Endothelial cell of umbilical vein (primary cell): ENCODE measurements around the gene METTL1. TPM values are rescaled to one million over a fixed set of nuclear protein-coding genes. Genes with fewer than 3 reads are reported as not detected.
A peak's percentile ranks its signal among the peaks of the same experiment; 100 is the strongest.

Experiments
- BruUV-seq: library from RNA; stranded (reverse); fragments of 400-500 nt; replicated peaks from 2 replicates; lab custom pipeline; 2021; lab: Mats Ljungman, UMichigan
- CTCF ChIA-PET: fragments of 300-600, 350-600 bp; sonication (Branson Sonifier 250); formaldehyde crosslinking; loops from one replicate; lab custom pipeline; 2021; ENCODE audit warnings: antibody characterized with exemption, inconsistent platforms; lab: Charles Lee
- POLR2A ChIA-PET: fragments of 300-600, 350-600 bp; sonication (Branson Sonifier 250); formaldehyde crosslinking; loops from one replicate; lab custom pipeline; 2021; ENCODE audit warnings: antibody characterized with exemption, inconsistent platforms; lab: Charles Lee
- DNase-seq: peaks from one replicate; pipeline ENCODE4 v3.0.0-alpha.2; 2011; ENCODE audit warnings: low read depth, low spot score
- FAIRE-seq: peaks from 2 replicates; lab custom pipeline; 2011; peaks lifted over from hg19 to GRCh38; lab: Jason Lieb, UNC
- H2AFZ ChIP-seq: 2 replicates; pipeline ENCODE4 v1.6.0; 2012; ENCODE audit warnings: low read depth, low read length, control low read depth, inconsistent platforms
- H3K27ac ChIP-seq: 2 replicates; pipeline ENCODE4 v1.5.1; 2011; ENCODE audit warnings: low read depth, mild to moderate bottlenecking, control low read depth, low read length, moderate library complexity; ENCODE audit not compliant: insufficient read depth
- H3K27me3 ChIP-seq, 2 experiments: 2 replicates each; pipeline versions ENCODE4 v1.6.0 to v1.6.1; 2011; ENCODE audit warnings: low read length in 2 of 2, mixed read lengths in 1 of 2; ENCODE audit not compliant: control insufficient read depth in 2 of 2, insufficient read depth in 2 of 2
- H3K36me3 ChIP-seq, 2 experiments: 2 replicates in 1 of 2; 3 replicates in 1 of 2; pipeline ENCODE4 v1.5.1; 2011; ENCODE audit warnings: low read length in 2 of 2, mild to moderate bottlenecking in 1 of 2, moderate library complexity in 1 of 2; ENCODE audit not compliant: control insufficient read depth in 2 of 2, insufficient read depth in 2 of 2; ENCODE audit errors: extremely low read depth in 1 of 2
- H3K4me1 ChIP-seq: 3 replicates; pipeline ENCODE4 v1.5.1; 2011; ENCODE audit warnings: mild to moderate bottlenecking, low read length; ENCODE audit not compliant: control insufficient read depth, insufficient read depth; ENCODE audit errors: extremely low read depth
- H3K4me2 ChIP-seq: 2 replicates; pipeline ENCODE4 v1.6.1; 2011; ENCODE audit warnings: low read length, control low read depth, mixed read lengths; ENCODE audit not compliant: insufficient read depth
- H3K4me3 ChIP-seq, 3 experiments: fragments of 200-600 bp in 1 of 3; sonication (generic), shearing (Covaris generic) in 1 of 3; replicated peaks in 1 of 3; 2 replicates each; pipeline ENCODE4 v1.5.1; 2011 to 2016; ENCODE audit warnings: control low read depth in 3 of 3, low read length in 3 of 3, mild to moderate bottlenecking in 2 of 3, inconsistent platforms in 1 of 3, low read depth in 1 of 3, moderate library complexity in 1 of 3; ENCODE audit not compliant: insufficient read depth in 1 of 3
- H3K79me2 ChIP-seq: 2 replicates; pipeline ENCODE4 v1.6.0; 2012; ENCODE audit warnings: low read length, inconsistent platforms; ENCODE audit not compliant: control insufficient read depth, insufficient read depth
- H3K9ac ChIP-seq: replicated peaks from 2 replicates; pipeline ENCODE3; 2011; ENCODE audit warnings: low read length, control low read depth; ENCODE audit not compliant: insufficient read depth; ENCODE audit errors: extremely low read depth
- H3K9me1 ChIP-seq: replicated peaks from 3 replicates; pipeline ENCODE4 v1.6.0; 2011; ENCODE audit warnings: mild to moderate bottlenecking, low read length; ENCODE audit not compliant: control insufficient read depth, insufficient read depth; ENCODE audit errors: extremely low read depth
- H3K9me3 ChIP-seq: replicated peaks from 2 replicates; pipeline ENCODE4 v1.5.1; 2012; ENCODE audit warnings: low read length, inconsistent platforms; ENCODE audit not compliant: control insufficient read depth, insufficient read depth
- H4K20me1 ChIP-seq: replicated peaks from 2 replicates; pipeline ENCODE3; 2011; ENCODE audit warnings: mild to moderate bottlenecking, low read length; ENCODE audit not compliant: control insufficient read depth, insufficient read depth; ENCODE audit errors: extremely low read depth
- CTCF ChIP-seq, 2 donors: IDR thresholded peaks; 1 replicate in 1 of 2; 2 replicates in 1 of 2; pipeline ENCODE4 v1.5.1; 2011; ENCODE audit warnings: low read length in 2 of 2, mild to moderate bottlenecking in 2 of 2, moderate library complexity in 2 of 2, control low read depth in 1 of 2, inconsistent platforms in 1 of 2, low read depth in 1 of 2; ENCODE audit not compliant: insufficient read depth in 1 of 2; ENCODE audit errors: extremely low read depth in 1 of 2
- EZH2 ChIP-seq: IDR thresholded peaks from 2 replicates; pipeline ENCODE4 v1.6.1; 2012; ENCODE audit warnings: borderline replicate concordance, low read depth, mild to moderate bottlenecking, moderate library complexity, low read length, inconsistent platforms; ENCODE audit not compliant: severe bottlenecking
- MYC ChIP-seq: IDR thresholded peaks from one replicate; pipeline ENCODE4 v1.6.1; 2011; ENCODE audit warnings: mild to moderate bottlenecking, low read depth, low read length
- dilution Hi-C: fragments of 300-500 bp; cut with MboI; formaldehyde crosslinking; loops from one replicate; pipeline ENCODE4 v1.15.0; 2019; ENCODE audit warnings: low sequenced_read_pairs; ENCODE audit not compliant: extremely low pct_ligation_motif_present
- intact Hi-C: fragments of 100-400 bp; cut with micrococcal nuclease; formaldehyde crosslinking; loops from one replicate; pipeline ENCODE4 v1.10.0; 2022
- polyA plus RNA-seq, 4 experiments: library from polyadenylated mRNA; depleted of rRNA in 3 of 4; stranded (reverse) in 3 of 4; unstranded in 1 of 4; fragments of >200 nt; gene quantifications; 2 replicates each; pipeline versions ENCODE4 v1.2.1 to v1.2.3, GENCODE V29; 2011 to 2012; ENCODE audit warnings: missing spikeins in 1 of 4
- total RNA-seq: library from RNA; stranded (reverse); gene quantifications from 2 replicates; pipeline ENCODE4 v1.2.3, GENCODE V29; 2021

METTL1 gene
- total and polyA plus RNA-seq, 2 donors (not counting 3 experiments of a cell fraction or from before 2014, with no cell fraction given), result 23.6 to 24.3 TPM

DNA sequence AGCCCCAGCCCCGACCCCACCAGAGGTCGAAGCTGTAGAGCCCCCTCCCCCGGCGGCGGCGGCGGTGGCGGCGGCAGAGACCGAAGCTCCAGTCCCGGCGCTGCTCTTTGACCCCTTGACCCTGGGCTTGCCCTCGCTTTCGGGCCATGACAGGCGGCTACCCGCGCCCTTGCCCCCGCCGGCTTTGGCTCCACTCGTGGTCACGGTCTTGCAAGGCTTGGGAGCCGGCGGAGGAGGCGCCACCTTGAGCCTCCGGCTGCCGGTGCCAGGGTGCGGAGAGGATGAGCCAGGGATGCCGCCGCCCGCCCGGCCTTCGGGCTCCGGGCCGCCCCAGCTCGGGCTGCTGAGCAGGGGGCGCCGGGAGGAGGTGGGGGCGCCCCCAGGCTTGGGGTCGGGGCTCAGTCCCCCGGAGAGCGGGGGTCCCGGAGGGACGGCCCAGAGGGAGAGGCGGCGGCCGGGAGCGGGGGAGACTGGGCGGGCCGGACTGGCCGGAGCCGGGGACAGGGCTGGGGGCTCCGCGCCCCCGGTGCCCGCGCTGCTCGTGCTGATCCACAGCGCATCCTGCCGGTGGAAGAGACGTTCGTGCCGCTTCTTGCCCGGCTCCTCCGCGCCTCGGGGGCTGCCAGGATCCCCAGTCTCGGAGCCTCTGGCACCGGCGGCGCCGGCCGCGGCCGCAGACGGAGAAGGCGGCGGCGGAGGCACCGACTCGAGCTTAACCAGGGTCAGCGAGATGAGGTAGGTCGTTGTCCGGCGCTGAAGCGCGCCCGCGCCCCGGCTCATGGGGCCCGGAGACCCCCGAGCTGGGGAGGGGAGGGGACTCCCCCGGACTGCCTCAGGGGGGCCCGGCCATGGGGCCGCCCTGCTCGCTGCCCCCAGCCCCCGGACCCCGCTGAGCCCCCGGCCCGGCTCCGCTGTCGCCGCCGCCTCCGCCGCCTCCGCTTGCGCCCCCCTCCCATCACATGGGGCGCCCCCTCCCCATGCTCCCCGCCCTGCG, 34.1 kb downstream of the METTL1 start:
- H3K9ac ChIP-seq, result no peak overlapping the region
- no peak overlapping the region for H3K4me2 ChIP-seq
- BruUV-seq, result no TSS peak
- peaks cover 68 to 77% of the 10 kb centered on the region in 2 experiments for H3K27me3 ChIP-seq
- intact Hi-C loops (loop anchor here (1.0 kb wide), 1 partner anchor 154 kb away; no protein-coding TSS in a partner anchor), dilution Hi-C loops (no loop called here)
- H3K4me3 ChIP-seq, result no peak overlapping the region
- no peaks in the 10 kb centered on the region for H3K36me3 ChIP-seq
- TF ChIP-seq MYC (no peak), EZH2 (peak; percentile 96), CTCF (IDR thresholded peaks at IDR 0.05; ENCODE audit: extremely low read depth in 1 of 2, insufficient read depth in 1 of 2, low read depth in 1 of 2, low read length in 2 of 2) (peak in 1 of 2 donors; percentile 54)
- H3K79me2 ChIP-seq, result no peaks in the 10 kb centered on the region
- no peaks in the 10 kb centered on the region for H3K9me3 ChIP-seq
- H3K9me1 ChIP-seq, result no peaks in the 10 kb centered on the region
- H3K27ac ChIP-seq, result no peak overlapping the region
- ChIA-PET POLR2A (no interaction called here), CTCF (interaction anchor here (1.0 to 6.1 kb wide), 4 partner anchors 12 to 155 kb away, joined by 4 to 48 read pairs (median 7); no protein-coding TSS in a partner anchor)
- no peaks in the 10 kb centered on the region for H4K20me1 ChIP-seq
- peaks cover 5% of the 10 kb centered on the region for H3K4me1 ChIP-seq
- H2AFZ ChIP-seq, result no peak overlapping the region
- DNase-seq (no peak), FAIRE-seq (no peak)
